Measurements from ENCODE around the gene C1QTNF12. TPM values are rescaled to one million over a fixed set of nuclear protein-coding genes. Genes with fewer than 3 reads are reported as not detected.
A peak's percentile ranks its signal among the peaks of the same experiment; 100 is the strongest.

Gene C1QTNF12
- total and polyA plus RNA-seq, 12 donors: 0.42 to 2.3 (median 1.1) TPM; not detected in 1

GRCh38 chr1:1199961-1200875, 46.3 kb downstream of the C1QTNF12 start:
- Histone ChIP-seq H3K36me3 (no peaks in the 10 kb centered on the region), H3K27ac (peak overlapping the region in 4 of 10 donors; percentile 43 to 73 (median 62)), H3K4me1 (peaks cover 0 to 11% (median 7%) of the 10 kb centered on the region in 9 donors), H3K4me3 (peak overlapping the region in 9 of 10 donors; percentile 34 to 57 (median 48)), H3K27me3 (peaks cover 0 to 36% (median 14%) of the 10 kb centered on the region in 7 donors), H3K9me3 (peaks cover 0 to 5% (median 0%) of the 10 kb centered on the region in 11 donors)
- ATAC-seq (peak in 1 of 8 donors; percentile 7), DNase-seq (peak in 1 of 2 donors; percentile 7)
- intact Hi-C loops (cut with DNase I): loop anchor here in 1 of 10 donors (5.0 kb wide), 1 partner anchor 43 kb away; no protein-coding TSS in a partner anchor
- TF ChIP-seq, protein P1, sequence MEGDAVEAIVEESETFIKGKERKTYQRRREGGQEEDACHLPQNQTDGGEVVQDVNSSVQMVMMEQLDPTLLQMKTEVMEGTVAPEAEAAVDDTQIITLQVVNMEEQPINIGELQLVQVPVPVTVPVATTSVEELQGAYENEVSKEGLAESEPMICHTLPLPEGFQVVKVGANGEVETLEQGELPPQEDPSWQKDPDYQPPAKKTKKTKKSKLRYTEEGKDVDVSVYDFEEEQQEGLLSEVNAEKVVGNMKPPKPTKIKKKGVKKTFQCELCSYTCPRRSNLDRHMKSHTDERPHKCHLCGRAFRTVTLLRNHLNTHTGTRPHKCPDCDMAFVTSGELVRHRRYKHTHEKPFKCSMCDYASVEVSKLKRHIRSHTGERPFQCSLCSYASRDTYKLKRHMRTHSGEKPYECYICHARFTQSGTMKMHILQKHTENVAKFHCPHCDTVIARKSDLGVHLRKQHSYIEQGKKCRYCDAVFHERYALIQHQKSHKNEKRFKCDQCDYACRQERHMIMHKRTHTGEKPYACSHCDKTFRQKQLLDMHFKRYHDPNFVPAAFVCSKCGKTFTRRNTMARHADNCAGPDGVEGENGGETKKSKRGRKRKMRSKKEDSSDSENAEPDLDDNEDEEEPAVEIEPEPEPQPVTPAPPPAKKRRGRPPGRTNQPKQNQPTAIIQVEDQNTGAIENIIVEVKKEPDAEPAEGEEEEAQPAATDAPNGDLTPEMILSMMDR (IDR thresholded peaks at IDR 0.05): no peak
- WGBS, 2 donors: 71 to 76% methylated on average over 30 to 31 of the region's 31 CpGs

GRCh38 chr1:1199141-1199960, 47.2 kb downstream of the C1QTNF12 start:
- Histone ChIP-seq H3K36me3 (no peaks in the 10 kb centered on the region), H3K9me3 (peaks cover 0 to 14% (median 5%) of the 10 kb centered on the region in 11 donors), H3K27ac (no peak overlapping the region), H3K4me1 (peaks cover 0 to 11% (median 7%) of the 10 kb centered on the region in 9 donors), H3K4me3 (no peak overlapping the region), H3K27me3 (peaks cover 0 to 28% (median 14%) of the 10 kb centered on the region in 7 donors)
- TF ChIP-seq, protein P1 (IDR thresholded peaks at IDR 0.05): no peak
- ATAC-seq (peak in 1 of 8 donors; percentile 9), DNase-seq (peak in 1 of 2 donors; percentile 7)
- 86 to 90% methylated on average over 22 of the region's 22 CpGs for WGBS, 2 donors
- intact Hi-C loops (cut with DNase I): no loop called here

- H3K36me3 ChIP-seq: no peaks in the 10 kb centered on the region
- ATAC-seq (no peak), DNase-seq (peak in 1 of 2 donors; percentile 5)
- H3K4me3 ChIP-seq: no peak overlapping the region
- peaks cover 0 to 25% (median 11%) of the 10 kb centered on the region in 7 donors for H3K27me3 ChIP-seq
- H3K27ac ChIP-seq: no peak overlapping the region
- 61 to 73% methylated on average over 23 of the region's 23 CpGs for WGBS, 2 donors
- intact Hi-C loops (cut with DNase I): no loop called here
- TF ChIP-seq, protein P1 (IDR thresholded peaks at IDR 0.05): no peak
- peaks cover 0 to 17% (median 5%) of the 10 kb centered on the region in 11 donors for H3K9me3 ChIP-seq
- H3K4me1 ChIP-seq: peaks cover 0 to 11% (median 7%) of the 10 kb centered on the region in 9 donors
These were observed 47.9 kb downstream of the C1QTNF12 start for GRCh38 chr1:1198423-1199140.
